AG10803 (cell line): ENCODE measurements around the gene TNFSF15.
A peak's percentile ranks its signal among the peaks of the same experiment; 100 is the strongest.

ENCODE experiments used
- DNase-seq: peaks from one replicate; pipeline ENCODE4 v3.0.0; 2010; ENCODE audit warnings: low read depth
- H3K4me3 ChIP-seq: 2 replicates; pipeline ENCODE4 v1.5.1; 2011; ENCODE audit warnings: mild to moderate bottlenecking, low read length, control low read depth
- TF ChIP-seq, protein P1 (sequence below): conservative IDR thresholded peaks from 2 replicates; pipeline ENCODE4 v1.5.1; 2011; ENCODE audit warnings: mild to moderate bottlenecking, low read length, control low read depth, inconsistent platforms

The TNFSF15 gene

DNA sequence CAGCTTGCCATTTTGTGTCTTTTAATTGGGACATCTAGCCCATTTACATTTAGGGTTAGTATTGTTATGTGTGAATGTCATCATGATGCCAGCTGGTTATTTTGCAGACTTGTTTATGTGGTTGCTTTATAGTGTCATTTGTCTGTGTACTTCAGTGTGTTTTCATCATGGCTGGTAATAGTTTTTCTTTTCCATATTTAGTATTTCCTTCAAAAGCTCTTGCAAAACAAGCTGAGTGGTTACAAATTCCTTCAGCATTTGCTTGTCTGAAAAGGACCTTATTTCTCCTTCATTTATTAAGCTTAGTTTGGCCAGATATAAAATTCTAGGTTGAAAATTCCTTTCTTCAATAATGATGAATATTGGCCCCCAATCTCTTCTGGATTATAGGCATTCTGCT, 28.5 kb upstream of the TNFSF15 start:
- TF ChIP-seq, protein P1, sequence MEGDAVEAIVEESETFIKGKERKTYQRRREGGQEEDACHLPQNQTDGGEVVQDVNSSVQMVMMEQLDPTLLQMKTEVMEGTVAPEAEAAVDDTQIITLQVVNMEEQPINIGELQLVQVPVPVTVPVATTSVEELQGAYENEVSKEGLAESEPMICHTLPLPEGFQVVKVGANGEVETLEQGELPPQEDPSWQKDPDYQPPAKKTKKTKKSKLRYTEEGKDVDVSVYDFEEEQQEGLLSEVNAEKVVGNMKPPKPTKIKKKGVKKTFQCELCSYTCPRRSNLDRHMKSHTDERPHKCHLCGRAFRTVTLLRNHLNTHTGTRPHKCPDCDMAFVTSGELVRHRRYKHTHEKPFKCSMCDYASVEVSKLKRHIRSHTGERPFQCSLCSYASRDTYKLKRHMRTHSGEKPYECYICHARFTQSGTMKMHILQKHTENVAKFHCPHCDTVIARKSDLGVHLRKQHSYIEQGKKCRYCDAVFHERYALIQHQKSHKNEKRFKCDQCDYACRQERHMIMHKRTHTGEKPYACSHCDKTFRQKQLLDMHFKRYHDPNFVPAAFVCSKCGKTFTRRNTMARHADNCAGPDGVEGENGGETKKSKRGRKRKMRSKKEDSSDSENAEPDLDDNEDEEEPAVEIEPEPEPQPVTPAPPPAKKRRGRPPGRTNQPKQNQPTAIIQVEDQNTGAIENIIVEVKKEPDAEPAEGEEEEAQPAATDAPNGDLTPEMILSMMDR: no peak
- DNase-seq: peak; percentile 53
- H3K4me3 ChIP-seq: no peak overlapping the region

DNA sequence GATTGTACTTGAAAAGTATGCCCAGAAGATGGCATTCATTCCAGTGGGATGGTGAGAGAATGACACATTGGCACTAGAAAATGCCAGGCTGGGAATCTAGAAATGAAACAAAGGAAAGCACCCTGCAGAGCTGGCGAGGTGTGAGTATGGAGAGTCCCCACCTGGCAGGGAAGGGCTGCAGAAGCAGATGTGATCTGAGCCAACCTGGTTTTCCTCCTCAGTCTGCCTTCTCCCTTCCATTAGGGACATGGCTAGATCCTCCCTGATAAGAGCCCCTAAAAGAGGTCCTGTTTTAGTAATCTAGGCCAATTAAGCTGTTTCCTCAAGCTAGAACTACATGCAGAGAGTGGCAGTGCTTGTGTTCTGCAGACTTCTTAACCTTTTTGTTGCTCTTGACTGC, 24.7 kb upstream of the TNFSF15 start:
- H3K4me3 ChIP-seq: no peak overlapping the region
- no peak for DNase-seq
- TF ChIP-seq, protein P1: no peak

DNA sequence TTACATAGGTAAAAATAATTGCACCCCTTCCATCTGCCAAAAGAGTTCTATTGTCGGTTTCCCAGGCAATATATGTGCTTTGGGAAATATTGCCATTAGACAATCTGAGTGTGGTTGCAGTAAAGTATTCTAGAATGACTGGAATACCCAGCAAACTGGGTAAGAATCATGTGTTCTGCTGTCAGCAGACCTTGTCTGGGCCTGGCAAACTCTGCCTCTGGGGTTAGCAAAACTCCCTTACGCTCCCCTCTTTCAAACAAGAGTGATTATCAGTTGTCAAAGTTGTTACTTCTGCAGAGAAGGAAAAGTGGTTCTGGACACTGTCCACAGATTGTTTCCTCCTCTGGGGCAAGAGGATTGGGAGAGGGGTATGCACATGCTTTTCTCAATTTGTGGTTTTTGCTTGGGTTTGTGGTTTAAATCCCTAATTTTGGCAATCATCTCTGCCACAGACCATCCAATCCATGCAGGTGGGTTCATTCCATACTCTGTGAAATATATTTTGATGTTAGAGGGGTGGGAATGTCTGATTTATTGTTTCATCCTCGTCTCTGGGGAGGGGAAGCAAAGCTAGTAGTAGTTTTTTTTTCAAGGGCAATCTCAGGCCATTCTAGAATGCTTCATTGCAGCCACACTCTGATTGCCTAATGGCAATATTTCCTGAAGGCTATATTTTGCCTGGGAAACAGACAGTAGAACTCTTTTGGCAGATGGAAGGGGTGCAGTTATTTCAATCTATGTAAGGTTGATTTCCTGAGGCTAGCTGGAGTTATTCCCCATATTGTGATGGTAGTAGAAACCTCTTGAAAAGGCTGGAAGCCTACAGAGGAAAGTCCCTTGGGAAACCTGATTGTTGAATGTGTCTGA, 24.0 kb upstream of the TNFSF15 start:
- TF ChIP-seq, protein P1: no peak
- no peak overlapping the region for H3K4me3 ChIP-seq
- peak; percentile 58 for DNase-seq

DNA sequence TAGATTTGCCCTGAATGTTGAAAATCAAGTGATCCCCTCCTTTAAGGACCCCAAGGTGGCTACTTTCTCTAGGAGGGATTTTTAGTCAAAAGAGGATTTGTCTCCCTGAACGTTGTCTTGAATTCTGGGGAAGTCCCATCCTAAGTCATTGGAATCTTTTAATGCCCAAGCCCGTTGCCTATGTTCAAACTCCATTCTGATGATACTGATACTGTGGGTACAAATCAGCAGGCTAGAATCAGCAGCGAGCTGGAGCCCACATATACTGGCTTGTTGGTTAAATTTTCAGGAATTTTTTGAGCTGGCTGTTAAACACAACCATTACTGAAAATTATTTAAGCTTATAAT, 22.4 kb upstream of the TNFSF15 start:
- TF ChIP-seq, protein P1: no peak
- no peak for DNase-seq
- no peak overlapping the region for H3K4me3 ChIP-seq

DNA sequence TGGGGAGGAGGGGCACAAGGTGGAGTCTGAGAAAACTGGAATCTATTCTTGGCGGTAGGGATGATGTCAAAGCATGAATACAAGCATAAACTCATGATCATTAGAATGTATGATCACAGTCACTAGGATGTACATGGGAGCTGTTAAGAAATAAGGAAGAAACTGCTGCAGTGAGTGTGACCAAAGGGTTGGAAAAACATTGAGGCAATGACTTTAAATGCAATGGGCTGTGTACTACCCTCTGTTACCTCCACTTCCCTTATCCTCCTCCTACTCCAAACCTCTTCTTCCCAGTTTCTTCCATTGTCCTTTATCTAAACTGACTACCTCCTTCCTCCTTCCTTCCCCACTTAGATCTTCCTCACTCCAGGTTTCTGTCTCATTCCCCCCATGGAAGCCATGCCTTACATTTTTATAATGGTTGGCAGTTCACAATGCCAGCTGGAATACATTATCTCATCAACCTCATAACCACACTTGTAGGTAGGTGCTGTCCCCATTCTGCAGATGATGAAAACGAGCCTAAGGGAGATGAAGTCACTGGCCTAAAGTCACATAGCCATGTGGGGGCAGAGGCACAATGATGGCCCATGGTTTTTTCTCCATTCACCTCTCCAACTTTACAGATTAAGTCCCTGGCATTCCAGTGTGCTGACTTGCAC, 21.9 kb upstream of the TNFSF15 start:
- DNase-seq: no peak
- no peak overlapping the region for H3K4me3 ChIP-seq
- TF ChIP-seq, protein P1: no peak

DNA sequence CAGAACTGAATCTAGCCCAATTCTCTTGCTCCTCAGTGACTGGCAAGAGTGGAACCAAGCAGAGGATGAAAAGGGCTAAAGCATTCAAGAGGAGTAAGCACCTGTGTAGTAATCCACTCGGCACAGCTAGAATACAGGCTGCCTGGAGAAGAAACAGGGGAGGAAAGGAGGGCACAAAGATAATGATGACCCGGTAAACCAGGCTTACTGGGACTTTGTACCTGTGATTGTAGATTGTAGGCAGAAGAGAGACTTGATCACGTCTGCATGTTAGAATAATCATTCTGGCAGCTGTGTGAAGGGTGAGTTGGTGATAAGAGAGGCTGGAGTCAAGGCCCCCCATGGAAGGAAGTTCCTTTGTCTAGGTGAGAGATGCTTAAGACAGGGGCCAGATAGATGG, 20.6 kb upstream of the TNFSF15 start:
- no peak for DNase-seq
- no peak overlapping the region for H3K4me3 ChIP-seq
- TF ChIP-seq, protein P1: no peak
